Stomach (tissue), 4 donors: Measurements from ENCODE around the gene FUT2.

Experiments
- CTCF ChIP-seq, 7 experiments: fragments of 450-650 bp in 4 of 7; fragments of 200-600 bp in 3 of 7; sonication (generic) in 3 of 7; IDR thresholded peaks; one replicate each; pipeline ENCODE4 v1.5.1; 2016 to 2019; ENCODE audit warnings: antibody characterized with exemption in 7 of 7, control low read depth in 2 of 7, mild to moderate bottlenecking in 1 of 7
- EP300 ChIP-seq: sonication (generic); formaldehyde crosslinking; IDR thresholded peaks from one replicate; pipeline ENCODE4 v1.6.1; 2017; ENCODE audit warnings: antibody characterized with exemption
- POLR2A ChIP-seq, 4 donors: fragments of 450-650 bp; IDR thresholded peaks; one replicate each; pipeline ENCODE4 v1.6.1; 2016; ENCODE audit warnings: antibody characterized with exemption in 4 of 4, control low read depth in 2 of 4, mild to moderate bottlenecking in 1 of 4, moderate library complexity in 1 of 4
- POLR2AphosphoS5 ChIP-seq, 3 donors: sonication (generic); formaldehyde crosslinking; IDR thresholded peaks; one replicate each; pipeline ENCODE4 v1.6.1; 2016; ENCODE audit warnings: antibody characterized with exemption in 3 of 3

GRCh38 chr19:48646722-48647216, 49.0 kb upstream of the FUT2 start:
- TF ChIP-seq CTCF (IDR thresholded peaks at IDR 0.05) (no peak), POLR2A (IDR thresholded peaks at IDR 0.05) (no peak), EP300 (no peak), POLR2AphosphoS5 (IDR thresholded peaks at IDR 0.05) (peak in 1 of 3 donors; percentile 18)
